WERI-Rb-1 (cell line): Measurements from ENCODE around the gene LSR.

ENCODE experiments used
- DNase-seq: peaks from one replicate; pipeline ENCODE4 v3.0.0-alpha.2; 2020
- H3K27ac ChIP-seq: fragments of 250-450 bp; sonication (Bioruptor Pico); 2 replicates; pipeline ENCODE4 v1.5.1; 2020; ENCODE audit warnings: mild to moderate bottlenecking, moderate library complexity
- H3K27me3 ChIP-seq: fragments of 250-450 bp; sonication (Bioruptor Pico); 2 replicates; pipeline ENCODE4 v1.5.1; 2021; ENCODE audit warnings: mild to moderate bottlenecking, low read depth, moderate library complexity; ENCODE audit not compliant: insufficient read depth, severe bottlenecking
- H3K36me3 ChIP-seq: fragments of 250-450 bp; sonication (Bioruptor Pico); 2 replicates; pipeline ENCODE4 v1.5.1; 2020; ENCODE audit warnings: mild to moderate bottlenecking, moderate library complexity
- H3K4me3 ChIP-seq: 2 replicates; pipeline ENCODE4 v1.5.1; 2011; ENCODE audit warnings: low read depth, mild to moderate bottlenecking, control low read depth, low read length
- H3K9me3 ChIP-seq: fragments of 250-450 bp; sonication (Bioruptor Pico); 2 replicates; pipeline ENCODE4 v1.5.1; 2021; ENCODE audit warnings: mild to moderate bottlenecking, moderate library complexity; ENCODE audit not compliant: severe bottlenecking
- CTCF ChIP-seq: IDR thresholded peaks from 2 replicates; pipeline ENCODE4 v1.5.1; 2011; ENCODE audit warnings: low read depth, mild to moderate bottlenecking, control low read depth, inconsistent platforms, low read length

The LSR gene

GRCh38 chr19:35251456-35251855 lies 2.7 kb downstream of the LSR start:
- no peak for DNase-seq
- Histone ChIP-seq H3K27me3 (no peaks in the 10 kb centered on the region), H3K4me3 (no peak overlapping the region), H3K9me3 (no peaks in the 10 kb centered on the region), H3K36me3 (peaks cover 65% of the 10 kb centered on the region), H3K27ac (no peak overlapping the region)
- TF ChIP-seq CTCF, result no peak

- Histone ChIP-seq H3K27ac (no peak overlapping the region), H3K4me3 (no peak overlapping the region), H3K27me3 (no peaks in the 10 kb centered on the region), H3K36me3 (peaks cover 76% of the 10 kb centered on the region), H3K9me3 (no peaks in the 10 kb centered on the region)
- no peak for TF ChIP-seq CTCF
- DNase-seq, result no peak
Measured at GRCh38 chr19:35253316-35254286, 4.8 kb downstream of the LSR start.

GRCh38 chr19:35254341-35255297 lies 5.8 kb downstream of the LSR start:
- no peak for TF ChIP-seq CTCF
- Histone ChIP-seq H3K27me3 (no peaks in the 10 kb centered on the region), H3K4me3 (no peak overlapping the region), H3K27ac (no peak overlapping the region), H3K9me3 (no peaks in the 10 kb centered on the region), H3K36me3 (peaks cover 80% of the 10 kb centered on the region)
- DNase-seq, result no peak

- Histone ChIP-seq H3K9me3 (no peaks in the 10 kb centered on the region), H3K27me3 (no peaks in the 10 kb centered on the region), H3K27ac (no peak overlapping the region), H3K4me3 (no peak overlapping the region), H3K36me3 (peaks cover 76% of the 10 kb centered on the region)
- no peak for TF ChIP-seq CTCF
- no peak for DNase-seq
Measured at GRCh38 chr19:35256566-35256965, 7.8 kb downstream of the LSR start.

GRCh38 chr19:35257113-35257461 lies 8.3 kb downstream of the LSR start:
- H3K4me3 ChIP-seq, result no peak overlapping the region
- peaks cover 74% of the 10 kb centered on the region for H3K36me3 ChIP-seq
- H3K9me3 ChIP-seq, result no peaks in the 10 kb centered on the region
- H3K27ac ChIP-seq, result no peak overlapping the region
- DNase-seq, result no peak
- no peak for TF ChIP-seq CTCF
- H3K27me3 ChIP-seq, result no peaks in the 10 kb centered on the region
